H9 (cell line): ENCODE results near the gene GGTLC2. TPM values are rescaled to one million over a fixed set of nuclear protein-coding genes. Genes with fewer than 3 reads are reported as not detected.

ENCODE experiments used
- DNase-seq: peaks from one replicate; pipeline ENCODE4 v3.0.0-alpha.2; 2017
- H2AFZ ChIP-seq: one replicate; pipeline ENCODE4 v1.6.1; 2013; ENCODE audit warnings: mild to moderate bottlenecking, low read length, control low read depth, moderate library complexity
- H2AK5ac ChIP-seq: 2 replicates; pipeline ENCODE4 v1.6.1; 2013; ENCODE audit warnings: low read length, control low read depth, mixed read lengths; ENCODE audit not compliant: insufficient read length
- H2BK120ac ChIP-seq: one replicate; pipeline ENCODE4 v1.6.1; 2013; ENCODE audit warnings: low read depth, mild to moderate bottlenecking, low read length, control low read depth, inconsistent platforms; ENCODE audit not compliant: poor library complexity, severe bottlenecking
- H2BK12ac ChIP-seq: 2 replicates; pipeline ENCODE4 v1.6.1; 2013; ENCODE audit warnings: low read length, control low read depth, mixed read lengths, low read depth; ENCODE audit not compliant: insufficient read length
- H2BK15ac ChIP-seq: 2 replicates; pipeline ENCODE4 v1.6.1; 2013; ENCODE audit warnings: low read depth, low read length, control low read depth
- H2BK20ac ChIP-seq: one replicate; pipeline ENCODE4 v1.6.1; 2013; ENCODE audit warnings: low read depth, mild to moderate bottlenecking, low read length, control low read depth, inconsistent platforms; ENCODE audit not compliant: poor library complexity, severe bottlenecking
- H2BK5ac ChIP-seq: 2 replicates; pipeline ENCODE4 v1.6.1; 2013; ENCODE audit warnings: low read length, control low read depth, mixed read lengths; ENCODE audit not compliant: insufficient read length
- H3K14ac ChIP-seq: 2 replicates; pipeline ENCODE4 v1.6.1; 2013; ENCODE audit warnings: low read length, control low read depth; ENCODE audit not compliant: insufficient read depth
- H3K18ac ChIP-seq: 2 replicates; pipeline ENCODE4 v1.6.1; 2013; ENCODE audit warnings: low read depth, mild to moderate bottlenecking, mixed read lengths, low read length, control low read depth; ENCODE audit not compliant: insufficient read length
- H3K23ac ChIP-seq: 2 replicates; pipeline ENCODE4 v1.6.1; 2013; ENCODE audit warnings: low read length, control low read depth, mixed read lengths, low read depth; ENCODE audit not compliant: insufficient read length
- H3K23me2 ChIP-seq: 2 replicates; pipeline ENCODE4 v1.6.1; 2013; ENCODE audit warnings: low read depth, mild to moderate bottlenecking, mixed read lengths, low read length, control low read depth; ENCODE audit not compliant: insufficient read length, poor library complexity, severe bottlenecking
- H3K27ac ChIP-seq: 2 replicates; pipeline ENCODE4 v1.5.1; 2013; ENCODE audit warnings: low read length, control low read depth, mixed read lengths, low read depth; ENCODE audit not compliant: insufficient read length
- H3K27me3 ChIP-seq: 2 replicates; pipeline ENCODE4 v1.6.1; 2013; ENCODE audit warnings: low read length, control low read depth, inconsistent platforms; ENCODE audit not compliant: insufficient read depth
- H3K4ac ChIP-seq: 2 replicates; pipeline ENCODE4 v1.6.1; 2013; ENCODE audit warnings: low read depth, mild to moderate bottlenecking, control low read depth, inconsistent platforms, low read length, moderate library complexity
- H3K4me1 ChIP-seq: 2 replicates; pipeline ENCODE4 v1.6.1; 2013; ENCODE audit warnings: low read length, control low read depth, inconsistent platforms; ENCODE audit not compliant: insufficient read depth
- H3K4me2 ChIP-seq: 2 replicates; pipeline ENCODE4 v1.6.1; 2013; ENCODE audit warnings: low read length, control low read depth, mixed read lengths; ENCODE audit not compliant: insufficient read length, insufficient read depth
- H3K56ac ChIP-seq: 2 replicates; pipeline ENCODE4 v1.6.1; 2013; ENCODE audit warnings: low read depth, mild to moderate bottlenecking, mixed read lengths, low read length, control low read depth; ENCODE audit not compliant: insufficient read length
- H3K79me1 ChIP-seq: 2 replicates; pipeline ENCODE4 v1.6.1; 2013; ENCODE audit warnings: low read depth, mild to moderate bottlenecking, moderate library complexity, low read length, control low read depth, inconsistent platforms; ENCODE audit not compliant: insufficient read depth, poor library complexity, severe bottlenecking
- H3K79me2 ChIP-seq: 2 replicates; pipeline ENCODE4 v1.6.1; 2013; ENCODE audit warnings: low read length, control low read depth, inconsistent platforms; ENCODE audit not compliant: insufficient read depth
- H3K9ac ChIP-seq: 2 replicates; pipeline ENCODE4 v1.6.1; 2013; ENCODE audit warnings: low read length, control low read depth, mixed read lengths; ENCODE audit not compliant: insufficient read length; ENCODE audit errors: extremely low read depth
- H3K9me3 ChIP-seq: one replicate; pipeline ENCODE4 v1.6.1; 2013; ENCODE audit warnings: low read depth, low read length, inconsistent platforms; ENCODE audit not compliant: control insufficient read depth
- H3T11ph ChIP-seq: one replicate; pipeline ENCODE4 v1.6.1; 2013; ENCODE audit warnings: mild to moderate bottlenecking, low read length, control low read depth, inconsistent platforms
- H4K20me1 ChIP-seq: one replicate; pipeline ENCODE4 v1.6.1; 2013; ENCODE audit not compliant: control insufficient read depth, insufficient read length, insufficient read depth
- H4K5ac ChIP-seq: 2 replicates; pipeline ENCODE4 v1.6.1; 2013; ENCODE audit warnings: low read depth, mild to moderate bottlenecking, mixed read lengths, low read length, control low read depth; ENCODE audit not compliant: insufficient read length
- H4K8ac ChIP-seq: replicated peaks from 2 replicates; pipeline ENCODE4 v1.6.1; 2013; ENCODE audit warnings: low read length, control low read depth, mixed read lengths, low read depth; ENCODE audit not compliant: insufficient read length
- H4K91ac ChIP-seq: 2 replicates; pipeline ENCODE4 v1.6.1; 2013; ENCODE audit warnings: low read depth, mild to moderate bottlenecking, moderate library complexity, mixed read lengths, low read length, control low read depth; ENCODE audit not compliant: insufficient read length
- H3K27ac Mint-ChIP-seq, 3 experiments: 2 replicates in 2 of 3; 3 replicates in 1 of 3; pipeline ENCODE4 v1.8.0; 2020 to 2021; ENCODE audit warnings: mixed read lengths in 3 of 3, mild to moderate bottlenecking in 1 of 3, moderate library complexity in 1 of 3
- H3K27me3 Mint-ChIP-seq: 2 replicates; pipeline ENCODE4 v1.8.0; 2021; ENCODE audit warnings: low read depth, mild to moderate bottlenecking, moderate library complexity, mixed read lengths
- H3K36me3 Mint-ChIP-seq, 3 experiments: 2 replicates in 2 of 3; 3 replicates in 1 of 3; pipeline ENCODE4 v1.8.0; 2020 to 2021; ENCODE audit warnings: low read depth in 3 of 3, mixed read lengths in 3 of 3; ENCODE audit not compliant: insufficient read depth in 1 of 3
- H3K4me1 Mint-ChIP-seq, 2 experiments: 2 replicates each; pipeline ENCODE4 v1.8.0; 2020; ENCODE audit warnings: mixed read lengths in 2 of 2
- H3K4me3 Mint-ChIP-seq, 2 experiments: 2 replicates in 1 of 2; 3 replicates in 1 of 2; pipeline ENCODE4 v1.8.0; 2020 to 2021; ENCODE audit warnings: mild to moderate bottlenecking in 2 of 2, mixed read lengths in 2 of 2, moderate library complexity in 1 of 2
- H3K9me3 Mint-ChIP-seq, 2 experiments: 2 replicates in 1 of 2; 3 replicates in 1 of 2; pipeline ENCODE4 v1.8.0; 2020; ENCODE audit warnings: mild to moderate bottlenecking in 2 of 2, mixed read lengths in 2 of 2, moderate library complexity in 1 of 2
- WGBS: extraction: QIAGEN DNeasy Blood & Tissue Kit; methylation state at CpG from one replicate; pipeline ENCODE4 v1.1.7; 2013; ENCODE audit warnings: missing lambda C conversion rate, low lambda C conversion rate, mixed read lengths; ENCODE audit not compliant: insufficient read length; ENCODE audit errors: extremely low coverage; 5-methylcytosine and 5-hydroxymethylcytosine counted together
- total RNA-seq: library from RNA; stranded (reverse); gene quantifications from 2 replicates; pipeline ENCODE4 v1.2.1, GENCODE V29; 2021
- TF ChIP-seq, protein P1 (sequence below): fragments of 200-600 bp; sonication (generic); conservative IDR thresholded peaks from 3 replicates; pipeline ENCODE4 v1.8.0; 2021; ENCODE audit warnings: antibody characterized with exemption, mild to moderate bottlenecking

Gene GGTLC2
- total RNA-seq, 1 experiment from 2014 or later = not detected

- H3K27ac ChIP-seq = no peak overlapping the region
- no peak overlapping the region for H4K8ac ChIP-seq
- H3K9me3 ChIP-seq = no peaks in the 10 kb centered on the region
- no peak overlapping the region for H2AFZ ChIP-seq
- Mint-ChIP-seq H3K27me3 (peaks cover 89% of the 10 kb centered on the region), H3K36me3 (no peaks in the 10 kb centered on the region), H3K9me3 (no peaks in the 10 kb centered on the region), H3K27ac (no peak overlapping the region), H3K4me3 (no peak overlapping the region), H3K4me1 (peaks cover 0 to 5% of the 10 kb centered on the region in 2 experiments; a peak in 2 of 4 replicates)
- H2BK5ac ChIP-seq = no peak overlapping the region
- H4K5ac ChIP-seq = no peak overlapping the region
- no peak overlapping the region for H3K4ac ChIP-seq
- no peak overlapping the region for H3K18ac ChIP-seq
- no peaks in the 10 kb centered on the region for H4K20me1 ChIP-seq
- TF ChIP-seq, protein P1, sequence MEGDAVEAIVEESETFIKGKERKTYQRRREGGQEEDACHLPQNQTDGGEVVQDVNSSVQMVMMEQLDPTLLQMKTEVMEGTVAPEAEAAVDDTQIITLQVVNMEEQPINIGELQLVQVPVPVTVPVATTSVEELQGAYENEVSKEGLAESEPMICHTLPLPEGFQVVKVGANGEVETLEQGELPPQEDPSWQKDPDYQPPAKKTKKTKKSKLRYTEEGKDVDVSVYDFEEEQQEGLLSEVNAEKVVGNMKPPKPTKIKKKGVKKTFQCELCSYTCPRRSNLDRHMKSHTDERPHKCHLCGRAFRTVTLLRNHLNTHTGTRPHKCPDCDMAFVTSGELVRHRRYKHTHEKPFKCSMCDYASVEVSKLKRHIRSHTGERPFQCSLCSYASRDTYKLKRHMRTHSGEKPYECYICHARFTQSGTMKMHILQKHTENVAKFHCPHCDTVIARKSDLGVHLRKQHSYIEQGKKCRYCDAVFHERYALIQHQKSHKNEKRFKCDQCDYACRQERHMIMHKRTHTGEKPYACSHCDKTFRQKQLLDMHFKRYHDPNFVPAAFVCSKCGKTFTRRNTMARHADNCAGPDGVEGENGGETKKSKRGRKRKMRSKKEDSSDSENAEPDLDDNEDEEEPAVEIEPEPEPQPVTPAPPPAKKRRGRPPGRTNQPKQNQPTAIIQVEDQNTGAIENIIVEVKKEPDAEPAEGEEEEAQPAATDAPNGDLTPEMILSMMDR = no peak
- no peak overlapping the region for H4K91ac ChIP-seq
- no peak overlapping the region for H3K23ac ChIP-seq
- WGBS = no CpG with 5 or more reads among the region's 1 CpG
- H3K4me2 ChIP-seq = no peak overlapping the region
- H2BK12ac ChIP-seq = no peak overlapping the region
- no peak overlapping the region for H3T11ph ChIP-seq
- no peaks in the 10 kb centered on the region for H3K79me1 ChIP-seq
- H3K14ac ChIP-seq = no peak overlapping the region
- H3K23me2 ChIP-seq = no peaks in the 10 kb centered on the region
- peaks cover 17% of the 10 kb centered on the region; the same call in 1 of the 2 replicates for H3K27me3 ChIP-seq
- no peak for DNase-seq
- no peak overlapping the region for H3K9ac ChIP-seq
- H3K56ac ChIP-seq = no peak overlapping the region
- H2BK15ac ChIP-seq = no peak overlapping the region
- H2BK20ac ChIP-seq = no peak overlapping the region
- no peak overlapping the region for H2BK120ac ChIP-seq
- H2AK5ac ChIP-seq = no peak overlapping the region
- H3K4me1 ChIP-seq = no peaks in the 10 kb centered on the region
- no peaks in the 10 kb centered on the region for H3K79me2 ChIP-seq
Observed at GRCh38 chr22:22657712-22658111, 13.3 kb downstream of the GGTLC2 start.
